PC-3 (cell line): ENCODE results near the gene MESP2.

Experiments
- CTCF ChIP-seq: fragments of 300-600 bp; sonication (generic); conservative IDR thresholded peaks from 2 replicates; pipeline ENCODE4 v1.5.1; 2017; ENCODE audit warnings: antibody characterized with exemption, low read depth, mild to moderate bottlenecking, low read length
- EZH2 ChIP-seq: fragments of 300-600 bp; sonication (generic); IDR thresholded peaks from one replicate; pipeline ENCODE4 v1.6.1; 2017; ENCODE audit warnings: antibody characterized with exemption, mild to moderate bottlenecking, low read length; ENCODE audit not compliant: unreplicated experiment
- EZH2phosphoT487 ChIP-seq: fragments of 300-600 bp; sonication (generic); IDR thresholded peaks from 2 replicates; pipeline ENCODE4 v1.6.1; 2018; ENCODE audit warnings: mild to moderate bottlenecking, antibody characterized with exemption, low read length, borderline replicate concordance

- TF ChIP-seq CTCF (no peak), EZH2phosphoT487 (no peak), EZH2 (no peak)
Observed at GRCh38 chr15:89803941-89804800, 28.0 kb downstream of the MESP2 start.
